ENCODE measurements around the gene ZNF35.
A peak's percentile ranks its signal among the peaks of the same experiment; 100 is the strongest.
"Not testable (repeated sequence)": the region's sequence is repeated elsewhere in the genome, so short reads cannot be mapped to it uniquely, and the experiment has no call there.

The ZNF35 gene
- 7.5 to 22.7 (median 15.0) reads per million in 18 experiments for total RNA-seq

DNA sequence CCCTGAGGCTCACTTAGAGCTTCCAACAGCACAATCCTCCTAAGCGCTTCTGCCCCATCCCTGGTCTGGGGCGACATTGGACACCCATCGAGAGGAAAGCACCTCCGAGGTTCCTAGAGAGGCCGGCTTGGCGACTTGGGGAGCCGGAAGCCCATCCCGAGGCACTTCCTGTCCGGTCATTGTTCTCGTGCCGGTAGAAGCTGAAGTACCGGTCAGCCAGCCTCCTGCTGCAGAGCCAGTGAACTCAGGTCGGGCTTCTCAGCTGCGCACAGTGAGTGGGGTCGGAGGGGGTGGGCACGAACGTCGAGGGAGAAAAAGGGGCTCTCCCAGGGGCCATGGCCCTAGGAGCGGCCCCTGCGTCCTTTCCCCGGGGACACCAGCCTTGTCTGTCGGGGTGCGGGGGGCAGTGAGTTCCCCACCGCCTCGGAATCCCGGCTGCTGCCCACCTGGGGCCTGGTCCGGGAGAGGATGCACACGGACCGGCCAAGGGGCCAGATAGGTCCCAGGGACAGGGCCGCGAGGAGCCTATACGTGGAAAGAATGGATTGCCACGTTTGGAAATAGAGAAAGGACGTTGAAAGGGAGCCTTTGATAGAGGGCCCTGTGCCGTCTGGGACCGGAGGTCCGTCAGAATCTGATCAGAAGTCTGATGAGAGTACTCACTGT is at the start of gene ZNF35:
Gene ZNF35 (plus strand): TSS at position 169 of the 666 bp plus-strand sequence. CDS start 2,336 bp downstream, outside the sequence.
- DNase-seq, result peak; percentile 84 to 87

DNA sequence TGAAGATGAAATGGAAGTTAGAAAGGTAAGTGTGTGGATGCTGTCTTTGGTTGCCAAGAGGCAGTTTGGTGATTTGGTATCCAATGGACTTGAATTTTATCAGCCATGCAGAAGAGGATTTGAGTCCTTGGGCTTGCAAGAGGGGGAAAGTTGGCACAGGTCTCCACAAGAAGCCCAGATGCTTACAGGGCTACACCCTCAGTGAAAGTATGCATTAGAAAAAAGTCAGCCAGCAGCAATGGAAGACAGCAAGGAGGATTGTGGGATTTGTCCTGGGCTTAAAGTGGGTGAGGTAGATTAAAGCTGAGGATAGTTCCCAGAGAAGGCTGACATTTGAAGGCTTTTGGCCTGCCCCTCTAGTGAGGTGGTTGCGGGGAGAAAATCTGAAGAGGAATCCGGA is 46.8 kb upstream of the ZNF35 start:
- DNase-seq, result no peak

DNA sequence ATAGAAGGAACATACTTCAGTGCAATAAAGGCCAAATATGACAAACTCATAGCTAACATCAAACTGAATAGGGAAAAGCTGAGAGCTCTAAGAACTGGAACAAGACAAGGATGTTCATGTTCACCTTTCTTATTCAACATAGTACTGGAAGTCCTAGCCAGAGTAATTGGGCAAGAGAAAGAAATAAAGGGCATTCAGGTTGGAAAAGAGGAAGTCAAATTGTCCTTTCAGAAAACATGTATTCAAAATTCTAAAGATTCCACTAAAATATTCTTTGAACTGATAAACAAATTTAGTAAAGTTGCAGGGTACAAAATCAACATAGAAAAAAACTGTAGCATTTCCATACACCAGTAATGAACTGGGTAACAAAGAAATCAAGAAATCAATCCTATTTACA is 35.9 kb upstream of the ZNF35 start:
- DNase-seq, result no peak

DNA sequence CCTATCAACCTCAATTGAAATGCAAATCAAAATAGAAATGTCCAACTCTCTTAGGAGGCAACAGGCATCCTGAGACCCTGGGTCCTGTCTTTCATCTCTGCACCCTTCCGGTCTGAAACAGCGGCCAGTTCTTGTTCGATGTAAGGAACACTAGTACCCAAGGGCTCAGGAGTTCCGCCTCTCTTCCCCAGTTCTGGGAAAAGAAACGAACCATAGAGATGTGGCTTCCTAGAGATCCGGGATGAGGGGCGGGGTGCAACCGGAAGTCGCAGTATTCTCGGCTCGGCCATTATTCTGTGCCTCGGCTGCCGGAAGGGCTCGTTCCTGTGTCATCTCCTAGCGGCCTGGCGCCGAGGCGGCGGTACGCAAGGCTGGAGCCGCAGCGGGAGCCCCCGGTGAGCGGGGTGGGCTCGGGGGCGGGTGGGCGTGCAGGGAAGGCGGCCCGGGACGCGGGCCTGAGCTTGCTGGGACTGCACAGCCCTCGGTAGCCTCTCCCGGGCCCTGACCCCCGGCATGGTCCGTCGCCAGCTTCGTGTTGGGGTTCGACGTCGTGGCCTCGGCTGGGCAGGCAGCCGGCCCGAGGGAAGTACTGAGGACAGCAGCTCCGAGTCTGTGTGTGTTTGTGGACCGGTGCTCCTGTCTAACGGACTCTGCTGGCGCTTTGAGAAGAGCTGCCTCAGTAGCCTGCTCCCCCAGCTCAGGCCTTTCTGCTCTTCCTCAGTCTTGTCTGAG is 23.6 kb upstream of the ZNF35 start, which contains the start of gene ZNF197:
Gene ZNF197 (plus strand): TSS at position 288 of the 732 bp plus-strand sequence. CDS start 4,119 bp downstream, outside the sequence.
- DNase-seq, result peak; percentile 87 to 91

DNA sequence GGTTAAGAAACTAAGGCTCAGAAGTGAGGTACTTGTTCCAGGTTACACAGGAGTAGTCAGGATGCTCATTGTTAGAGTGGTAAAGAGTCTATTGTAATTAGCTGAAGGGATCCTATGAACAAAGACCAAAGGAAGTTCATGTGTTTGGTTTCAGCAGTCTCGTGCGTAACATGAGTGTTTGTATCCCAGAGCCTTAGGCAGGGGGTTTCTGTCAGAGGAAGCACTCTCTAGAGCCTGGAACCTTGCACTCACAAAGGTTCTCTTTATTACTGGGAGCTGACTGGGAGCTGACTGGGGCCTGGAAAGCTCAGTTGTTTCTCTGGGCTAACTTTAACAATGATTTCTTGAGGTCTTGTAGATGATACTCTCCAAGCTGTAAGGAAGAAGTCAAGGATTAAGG is 19.8 kb upstream of the ZNF35 start:
- no peak for DNase-seq

DNA sequence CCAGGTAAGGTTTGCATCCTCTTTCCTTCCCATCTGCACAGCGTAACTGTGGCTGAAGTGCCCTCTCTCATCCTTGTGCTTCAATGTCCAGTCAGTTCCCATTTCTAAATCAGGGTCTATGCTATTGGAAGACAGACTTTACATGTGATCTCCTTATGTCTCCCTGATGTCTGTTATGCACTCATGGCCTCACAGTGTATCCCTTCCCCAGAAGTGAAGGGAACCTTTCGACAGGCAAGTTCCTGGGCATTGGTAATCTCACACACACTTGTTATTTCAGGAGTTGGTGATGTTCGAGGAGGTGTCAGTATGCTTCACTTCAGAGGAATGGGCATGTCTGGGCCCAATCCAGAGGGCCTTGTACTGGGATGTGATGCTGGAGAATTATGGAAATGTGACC is 16.3 kb upstream of the ZNF35 start:
- no peak for DNase-seq

DNA sequence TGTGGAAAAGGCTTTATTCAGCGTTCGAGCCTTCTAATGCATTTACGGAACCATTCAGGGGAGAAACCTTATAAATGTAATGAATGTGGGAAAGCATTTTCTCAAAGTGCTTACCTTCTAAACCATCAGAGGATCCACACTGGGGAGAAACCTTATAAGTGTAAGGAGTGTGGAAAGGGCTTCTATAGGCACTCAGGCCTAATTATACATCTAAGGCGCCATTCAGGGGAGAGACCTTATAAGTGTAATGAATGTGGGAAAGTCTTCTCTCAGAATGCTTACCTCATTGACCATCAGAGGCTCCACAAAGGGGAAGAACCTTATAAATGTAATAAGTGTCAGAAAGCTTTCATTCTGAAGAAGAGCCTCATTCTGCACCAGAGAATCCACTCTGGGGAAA is 6.2 kb upstream of the ZNF35 start:
- DNase-seq, result no peak

DNA sequence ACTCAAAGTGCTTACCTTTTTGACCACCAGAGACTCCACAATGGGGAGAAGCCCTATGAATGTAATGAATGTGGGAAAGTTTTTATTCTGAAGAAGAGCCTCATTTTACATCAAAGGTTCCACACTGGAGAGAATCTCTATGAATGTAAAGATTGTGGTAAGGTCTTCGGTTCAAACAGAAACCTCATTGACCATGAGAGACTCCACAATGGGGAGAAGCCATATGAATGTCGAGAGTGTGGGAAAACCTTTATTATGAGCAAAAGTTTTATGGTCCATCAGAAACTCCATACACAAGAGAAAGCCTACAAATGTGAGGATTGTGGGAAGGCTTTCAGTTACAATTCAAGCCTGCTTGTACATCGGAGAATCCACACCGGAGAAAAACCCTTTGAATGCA is 5.5 kb upstream of the ZNF35 start:
- DNase-seq, result no peak

DNA sequence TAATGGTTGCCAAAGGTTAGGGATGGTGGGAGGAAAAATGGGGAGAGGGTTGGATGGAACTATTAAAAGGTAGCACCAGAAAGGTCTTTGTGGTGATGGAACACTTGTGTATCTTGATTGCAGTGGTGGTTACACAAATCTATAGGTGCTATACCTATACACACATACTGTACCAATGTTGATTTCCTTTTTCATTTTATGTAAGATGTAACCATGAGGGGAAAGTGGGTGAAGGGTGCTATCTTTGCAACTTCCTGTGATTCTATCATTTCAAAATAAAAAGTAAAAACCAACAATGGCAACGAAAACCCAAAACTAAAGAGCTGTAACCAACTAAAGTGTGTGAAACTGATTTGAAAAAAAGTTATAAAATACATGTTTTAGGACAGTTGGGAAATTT is 761 bp upstream of the ZNF35 start:
- DNase-seq, result no peak

DNA sequence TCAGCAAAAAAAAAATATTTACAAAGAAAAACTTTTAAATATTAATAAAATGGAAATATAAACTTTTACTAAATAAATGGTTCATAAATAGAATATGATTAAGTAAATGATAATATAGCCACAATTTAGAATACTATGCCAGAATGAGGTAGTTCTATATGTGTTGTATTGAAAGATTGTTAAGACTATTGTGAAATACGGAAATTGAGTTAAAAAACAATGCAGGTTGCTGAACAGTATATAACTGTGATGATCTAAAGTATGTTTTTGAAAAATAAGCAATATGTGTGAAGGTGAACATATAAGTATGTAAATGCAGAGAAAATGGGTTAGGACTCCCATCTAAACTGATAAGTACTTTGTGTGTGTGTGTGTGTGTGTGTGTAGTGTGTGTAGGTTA is 1.2 kb downstream of the ZNF35 start:
- DNase-seq, result no peak

DNA sequence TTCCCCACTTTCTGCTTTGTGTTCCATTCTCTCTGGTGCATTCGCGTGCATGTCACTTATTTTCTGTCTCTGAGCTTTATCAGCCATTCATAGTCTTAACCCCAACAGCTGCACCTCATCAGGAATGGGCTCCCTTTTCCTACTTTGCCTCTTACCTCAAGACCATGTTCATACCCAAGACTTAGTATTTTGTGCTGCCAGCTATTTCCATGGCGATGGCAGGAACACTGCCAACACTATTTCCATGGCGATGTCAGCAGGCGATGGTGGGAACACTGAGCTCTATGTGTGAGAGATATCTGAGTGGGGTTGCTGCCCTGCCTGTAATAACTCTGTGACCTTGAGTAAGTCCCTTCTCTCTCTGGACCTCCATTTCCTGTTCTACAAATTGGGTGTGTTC is 5.5 kb downstream of the ZNF35 start:
- DNase-seq, result no peak

DNA sequence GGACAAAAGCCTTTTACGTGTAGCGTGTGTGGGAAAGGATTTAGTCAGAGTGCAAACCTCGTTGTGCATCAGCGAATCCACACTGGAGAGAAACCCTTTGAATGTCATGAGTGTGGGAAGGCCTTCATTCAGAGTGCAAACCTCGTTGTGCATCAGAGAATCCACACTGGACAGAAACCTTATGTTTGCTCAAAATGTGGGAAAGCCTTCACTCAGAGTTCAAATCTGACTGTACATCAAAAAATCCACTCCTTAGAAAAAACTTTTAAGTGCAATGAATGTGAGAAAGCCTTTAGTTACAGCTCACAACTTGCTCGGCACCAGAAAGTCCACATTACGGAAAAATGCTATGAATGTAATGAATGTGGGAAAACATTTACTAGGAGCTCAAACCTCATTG is 10.5 kb downstream of the ZNF35 start:
- DNase-seq, result no peak

DNA sequence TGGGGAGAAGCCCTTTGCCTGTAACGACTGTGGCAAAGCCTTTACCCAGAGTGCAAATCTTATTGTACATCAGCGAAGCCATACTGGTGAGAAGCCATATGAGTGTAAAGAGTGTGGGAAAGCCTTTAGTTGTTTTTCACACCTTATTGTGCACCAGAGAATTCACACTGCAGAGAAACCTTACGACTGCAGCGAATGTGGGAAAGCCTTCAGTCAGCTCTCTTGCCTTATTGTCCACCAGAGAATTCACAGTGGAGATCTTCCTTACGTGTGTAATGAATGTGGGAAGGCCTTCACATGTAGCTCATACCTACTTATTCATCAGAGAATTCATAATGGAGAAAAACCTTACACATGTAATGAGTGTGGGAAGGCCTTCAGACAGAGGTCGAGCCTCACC is 10.9 kb downstream of the ZNF35 start:
- no peak for DNase-seq

DNA sequence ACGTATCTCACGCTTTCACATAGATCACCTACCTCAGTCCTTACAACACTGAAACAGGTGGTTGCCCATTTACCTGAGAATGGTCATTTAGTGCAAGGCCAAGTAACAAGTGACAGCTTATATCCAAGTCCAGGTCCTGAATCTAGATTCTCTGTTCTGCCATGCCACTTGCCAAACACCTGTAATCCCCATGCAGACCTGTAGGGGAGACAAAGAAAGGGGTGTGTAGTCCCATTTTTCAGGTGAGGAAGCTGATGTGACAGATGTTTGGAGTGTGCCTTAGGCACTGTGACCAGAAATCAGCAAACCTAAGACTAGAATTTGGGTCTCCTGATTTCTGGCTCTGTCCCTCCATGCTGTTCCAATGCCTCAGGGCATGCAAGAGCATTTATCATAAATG is 12.7 kb downstream of the ZNF35 start:
- DNase-seq, result no peak

DNA sequence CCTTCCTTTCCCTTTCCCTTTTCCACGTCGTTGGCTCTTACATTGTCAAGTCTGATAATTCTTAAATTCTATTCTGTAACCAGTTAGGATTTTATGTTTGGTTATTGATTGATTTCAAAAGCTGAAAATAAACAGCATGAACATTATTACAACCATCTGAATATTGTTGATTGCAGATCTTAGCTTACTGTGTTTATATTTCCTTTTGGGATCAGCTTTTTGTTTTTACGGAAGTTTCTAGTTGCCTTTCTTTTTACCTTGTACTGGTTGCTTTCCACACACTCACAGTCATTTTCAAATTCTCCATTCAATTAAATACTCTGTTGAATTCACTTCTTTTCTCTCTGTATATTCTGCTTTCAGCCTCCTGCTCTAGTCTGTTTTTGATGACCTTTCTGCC is 16.6 kb downstream of the ZNF35 start:
- no peak for DNase-seq

DNA sequence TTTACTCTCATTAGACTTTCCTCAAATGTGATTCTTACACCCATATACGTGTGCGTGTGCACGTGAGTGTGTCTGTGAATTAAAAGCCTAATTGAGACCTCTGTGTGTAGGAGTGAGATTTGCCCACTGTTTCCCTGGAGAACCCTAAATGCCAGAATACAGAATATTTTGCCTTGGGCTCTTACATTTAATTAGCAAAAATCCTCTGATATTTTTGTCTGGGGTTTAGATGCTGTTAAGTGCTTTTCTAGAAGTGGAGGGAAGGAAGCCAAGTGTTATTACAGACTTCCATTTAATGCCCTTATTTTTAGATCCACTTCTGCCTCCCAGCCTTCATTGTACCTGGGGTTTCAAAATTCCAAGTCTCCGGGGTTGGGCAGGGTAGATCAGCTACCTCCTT is 17.8 kb downstream of the ZNF35 start:
- DNase-seq, result no peak

DNA sequence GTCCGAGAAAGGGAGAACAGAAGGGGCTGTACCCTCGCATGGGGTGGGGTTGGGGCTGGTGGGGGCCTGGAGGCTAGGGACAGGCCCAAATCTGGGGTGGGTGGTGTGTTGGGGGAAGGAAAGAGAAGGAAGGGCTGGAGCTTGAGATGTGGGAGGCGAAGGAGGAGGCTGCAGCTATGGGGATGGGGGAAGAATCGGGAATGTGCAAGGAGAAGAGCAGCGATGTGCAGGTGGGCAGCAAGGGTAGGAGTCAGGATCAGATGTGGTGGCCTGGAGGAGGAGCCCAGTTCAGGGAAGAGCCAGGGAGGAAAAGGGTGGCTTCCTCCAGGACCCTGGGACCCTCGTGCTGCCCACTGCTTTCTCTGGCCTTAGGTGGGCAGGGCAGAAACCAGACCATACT is 21.2 kb downstream of the ZNF35 start:
- DNase-seq, result no peak

DNA sequence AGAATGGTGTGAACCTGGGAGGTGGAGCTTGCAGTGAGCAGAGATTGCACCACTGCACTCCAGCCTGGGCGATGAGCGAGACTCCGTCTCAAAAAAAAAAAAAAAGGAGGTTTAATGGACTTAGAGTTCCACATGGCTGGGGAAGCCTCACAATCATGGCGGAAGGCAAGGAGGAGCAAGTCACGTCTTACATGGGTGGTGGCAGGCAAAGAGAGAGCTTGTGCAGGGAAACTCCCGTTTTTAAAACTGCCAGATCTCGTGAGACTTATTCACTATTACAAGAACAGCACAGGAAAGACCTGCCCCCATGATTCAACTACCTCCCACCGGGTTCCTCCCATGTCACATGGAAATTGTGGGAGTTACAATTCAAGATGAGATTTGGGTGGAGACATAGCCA is 24.9 kb downstream of the ZNF35 start:
- DNase-seq, result not testable (repeated sequence)

DNA sequence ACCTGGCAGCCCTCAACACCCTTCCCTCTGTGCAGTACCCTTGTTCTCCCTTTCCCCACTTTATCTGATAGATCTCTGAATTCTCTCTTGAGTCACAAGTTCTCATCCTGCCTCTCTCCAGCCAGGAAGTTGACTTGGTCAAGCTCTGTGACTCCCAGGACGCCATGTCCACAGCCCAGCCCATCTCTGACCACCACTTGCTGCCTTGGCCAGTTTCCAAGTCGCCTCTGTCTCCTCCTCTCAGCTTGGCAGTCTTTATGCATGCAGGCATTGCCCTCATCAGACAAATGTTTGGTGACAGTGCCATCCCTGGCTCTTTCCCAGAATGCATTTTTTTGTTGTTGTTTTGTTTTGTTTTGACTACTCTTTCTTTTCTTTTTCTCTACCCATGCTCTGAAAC is 25.7 kb downstream of the ZNF35 start:
- DNase-seq, result no peak

DNA sequence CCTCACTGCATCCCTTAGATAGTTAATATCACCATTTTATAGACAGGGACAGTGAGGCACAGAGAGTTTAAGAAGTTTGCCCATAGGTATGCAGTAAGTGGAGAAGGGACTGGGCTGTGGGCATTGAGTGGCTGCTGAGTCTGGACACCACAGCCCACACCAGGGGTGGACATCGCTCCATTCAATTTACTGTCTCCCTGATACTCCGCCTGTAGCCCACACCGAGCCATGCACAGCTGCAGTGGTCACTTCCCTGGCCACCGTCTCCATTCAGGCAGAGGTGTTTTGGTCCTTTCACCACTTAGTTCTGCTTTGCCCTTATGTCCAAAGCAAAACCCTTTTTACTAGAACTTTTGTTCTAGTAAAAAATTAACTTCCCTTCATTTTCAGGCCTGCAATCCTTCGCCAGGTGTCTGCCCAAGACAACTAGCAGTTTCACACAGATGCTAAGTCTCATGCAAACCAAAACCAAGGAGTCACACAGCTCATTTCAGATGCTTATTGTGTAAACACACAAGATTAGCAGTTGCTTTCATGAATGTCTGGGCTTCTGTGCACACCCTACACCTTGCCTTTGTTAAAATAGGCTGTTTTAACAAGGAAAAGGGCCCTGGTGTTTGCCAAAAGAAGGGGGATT is 30.1 kb downstream of the ZNF35 start:
- no peak for DNase-seq

DNA sequence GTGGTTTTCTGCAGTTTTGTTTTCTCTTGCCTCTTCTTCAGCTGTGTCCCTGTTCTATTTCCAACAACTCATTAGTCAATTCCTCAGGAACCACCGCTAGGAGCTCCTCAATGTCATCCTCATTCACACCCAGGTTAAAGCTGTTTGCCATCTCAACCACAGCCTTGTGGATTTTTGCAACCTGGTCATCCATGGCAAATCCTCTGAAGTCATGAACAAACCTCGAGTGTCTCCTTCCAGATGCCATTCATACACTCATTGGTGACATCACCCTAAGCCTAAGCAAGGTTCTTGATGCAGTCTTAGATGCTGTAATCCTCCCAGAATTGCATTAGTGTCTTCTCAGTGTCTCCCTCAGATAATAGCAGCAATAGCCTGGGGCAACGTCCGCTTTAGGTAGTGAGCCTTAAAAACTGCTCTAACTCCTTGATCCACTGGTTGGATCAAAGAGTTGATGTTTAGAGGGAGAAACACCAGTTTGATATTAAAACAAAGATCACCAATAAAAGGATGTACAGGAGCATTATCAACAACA is 32.5 kb downstream of the ZNF35 start:
- DNase-seq, result no peak

DNA sequence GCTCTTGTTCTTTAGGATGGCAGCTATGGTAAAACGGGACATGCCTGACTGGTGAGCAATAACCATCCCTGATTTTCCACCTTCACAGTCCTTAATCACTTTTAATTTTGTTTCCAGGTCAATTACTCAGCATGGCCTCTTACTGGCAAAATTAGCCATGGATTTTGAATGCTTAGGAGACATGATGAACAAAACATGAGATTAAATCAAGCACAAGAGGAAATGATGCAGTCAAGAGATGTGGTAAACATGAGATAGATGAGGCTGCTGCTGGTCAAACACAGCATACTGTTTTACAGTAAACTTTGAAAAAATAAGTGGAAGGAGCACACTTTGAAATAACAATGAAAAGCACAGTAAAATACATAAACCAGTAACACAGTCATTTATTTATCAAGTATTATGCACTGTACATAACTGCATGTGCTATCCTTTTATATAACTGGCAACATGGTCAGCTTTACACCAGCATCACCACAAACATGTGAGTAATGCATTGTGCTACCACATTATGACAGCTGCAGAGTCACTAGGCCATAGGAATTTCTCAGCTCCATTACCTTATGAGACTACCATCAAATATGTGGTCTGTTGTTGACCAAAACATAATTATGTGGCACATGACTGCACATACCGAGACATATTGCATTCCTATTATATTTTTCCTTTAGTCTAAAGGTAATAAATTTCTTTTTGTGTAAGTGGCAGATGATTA is 33.8 kb downstream of the ZNF35 start:
- no peak for DNase-seq
